NT2/D1 (cell line): Measurements from ENCODE around the gene OR51D1.

Experiments
- YY1 ChIP-seq: IDR thresholded peaks from 2 replicates; pipeline ENCODE4 v1.6.1; 2011; ENCODE audit not compliant: insufficient read length, insufficient read depth
- ZNF274 ChIP-seq: IDR thresholded peaks from 2 replicates; pipeline ENCODE4 v1.6.1; 2011; ENCODE audit warnings: mild to moderate bottlenecking, low read depth, low read length

DNA sequence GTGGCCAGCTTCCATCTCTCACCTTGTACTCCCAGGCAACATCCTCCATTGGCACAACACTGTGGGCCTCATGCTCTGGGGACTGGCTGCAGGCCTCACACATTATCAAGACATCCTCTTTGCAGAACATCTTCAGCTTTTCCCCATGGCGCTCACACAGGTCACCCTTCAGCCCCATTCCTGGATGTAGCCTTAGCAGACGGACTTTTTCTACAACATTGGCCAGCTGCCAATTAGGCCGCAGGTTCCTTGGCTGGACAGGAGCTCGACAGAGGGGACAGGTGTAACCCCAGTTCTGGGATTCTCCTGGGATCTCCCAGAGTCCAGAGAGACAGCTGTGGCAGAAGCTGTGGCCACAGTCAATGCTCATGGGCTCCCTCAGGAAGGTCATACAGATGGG is 32.2 kb upstream of the OR51D1 start:
- TF ChIP-seq YY1 (no peak), ZNF274 (no peak)
